SKM-1 (cell line): Measurements from ENCODE around the gene FCHSD2.
A peak's percentile ranks its signal among the peaks of the same experiment; 100 is the strongest.
"Not testable (repeated sequence)": the region's sequence is repeated elsewhere in the genome, so short reads cannot be mapped to it uniquely, and the experiment has no call there.

Experiments used
- DNase-seq: peaks from one replicate; lab custom pipeline; 2025; ENCODE audit not compliant: unreplicated experiment; lab: John Stamatoyannopoulos, UW

Gene FCHSD2

GRCh38 chr11:72811686-72812085, 330.4 kb downstream of the FCHSD2 start:
- not testable (repeated sequence) for DNase-seq

- DNase-seq, result no peak
Observed at GRCh38 chr11:72808331-72808798, 333.8 kb downstream of the FCHSD2 start.

GRCh38 chr11:72807792-72808191, 334.3 kb downstream of the FCHSD2 start:
- DNase-seq, result peak; percentile 58

GRCh38 chr11:72807021-72807693, 335.0 kb downstream of the FCHSD2 start:
- no peak for DNase-seq

- not testable (repeated sequence) for DNase-seq
Observed at GRCh38 chr11:72806378-72806777, 335.7 kb downstream of the FCHSD2 start.

GRCh38 chr11:72805216-72805615, 336.9 kb downstream of the FCHSD2 start:
- peak; percentile 55 for DNase-seq

- DNase-seq, result no peak
Observed at GRCh38 chr11:72802822-72803221, 339.3 kb downstream of the FCHSD2 start.

- no peak for DNase-seq
Observed at GRCh38 chr11:72799441-72799840, 342.7 kb downstream of the FCHSD2 start.

- no peak for DNase-seq
Observed at GRCh38 chr11:72798361-72798760, 343.8 kb downstream of the FCHSD2 start.

- peak; percentile 93 for DNase-seq
Observed at GRCh38 chr11:72793425-72794367, 348.4 kb downstream of the FCHSD2 start, which contains the start of gene STARD10. Gene STARD10, minus strand, starts transcription at chr11:72794047. Its CDS starts 12,866 bp downstream, at chr11:72781181.

- no peak for DNase-seq
Observed at GRCh38 chr11:72793076-72793424, 349.1 kb downstream of the FCHSD2 start.

- DNase-seq, result no peak
Observed at GRCh38 chr11:72792437-72793021, 349.6 kb downstream of the FCHSD2 start.

- DNase-seq, result not testable (repeated sequence)
Observed at GRCh38 chr11:72791228-72791627, 350.9 kb downstream of the FCHSD2 start.

GRCh38 chr11:72789493-72790131, 352.5 kb downstream of the FCHSD2 start:
- DNase-seq, result no peak

GRCh38 chr11:72788241-72788640, 353.9 kb downstream of the FCHSD2 start:
- no peak for DNase-seq

- peak; percentile 67 for DNase-seq
Observed at GRCh38 chr11:72787216-72788104, 354.7 kb downstream of the FCHSD2 start.
